ENCODE data around the gene LEKR1.

- no peak for TF ChIP-seq CTCF (IDR thresholded peaks at IDR 0.05)
- no peak for TF ChIP-seq EP300 (IDR thresholded peaks at IDR 0.05)
- TF ChIP-seq POLR2A (IDR thresholded peaks at IDR 0.05) = no peak
These were observed 237.3 kb downstream of the LEKR1 start for GRCh38 chr3:157063469-157063868.

All from tibial nerve (tissue), 4 donors.